ENCODE results near the gene KCNIP1.

KCNIP1 gene

DNA sequence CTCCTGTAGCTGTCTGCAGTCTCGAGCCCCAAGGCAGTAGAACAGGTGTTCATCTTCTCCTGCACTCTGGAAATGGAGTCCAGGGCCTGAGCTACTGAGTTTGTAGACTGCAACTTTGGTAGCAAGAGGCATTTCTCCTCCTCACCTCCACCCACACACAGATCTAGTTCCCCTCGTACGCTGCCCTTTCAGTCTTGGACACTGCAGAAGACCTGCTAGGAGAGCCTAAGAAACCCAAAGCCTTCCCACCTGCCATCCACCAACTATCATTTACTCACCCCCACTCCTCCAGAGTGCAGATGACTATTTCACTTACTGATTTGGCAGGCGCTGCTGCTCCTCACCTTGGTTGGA is 59.0 kb downstream of the KCNIP1 start:
- Histone ChIP-seq H3K27ac (ENCODE audit: extremely low read depth, low read depth, low read length) (no peak overlapping the region), H3K36me3 (ENCODE audit: control insufficient read depth in 2 of 2, insufficient read depth in 1 of 2, low read length in 2 of 2) (no peaks in the 10 kb centered on the region), H3K4me1 (ENCODE audit: control insufficient read depth, insufficient read depth, low read length) (no peaks in the 10 kb centered on the region), H3K4me3 (ENCODE audit: low read depth, low read length) (no peak overlapping the region), H3K9me3 (ENCODE audit: control insufficient read depth, insufficient read depth, low read depth, low read length) (no peaks in the 10 kb centered on the region)
- ChIA-PET POLR2A (no interaction called here), CTCF (interaction anchor here (1.1 kb wide), 1 partner anchor 10 kb away, joined by 3 read pairs; no protein-coding TSS in a partner anchor)
- 0 out of 2 replicates have a peak, but pooled peaks have one; percentile 41 for TF ChIP-seq ZFHX2 (tag by site-specific recombination; conservative IDR thresholded peaks at IDR 0.05)
- TF ChIP-seq, protein P1, sequence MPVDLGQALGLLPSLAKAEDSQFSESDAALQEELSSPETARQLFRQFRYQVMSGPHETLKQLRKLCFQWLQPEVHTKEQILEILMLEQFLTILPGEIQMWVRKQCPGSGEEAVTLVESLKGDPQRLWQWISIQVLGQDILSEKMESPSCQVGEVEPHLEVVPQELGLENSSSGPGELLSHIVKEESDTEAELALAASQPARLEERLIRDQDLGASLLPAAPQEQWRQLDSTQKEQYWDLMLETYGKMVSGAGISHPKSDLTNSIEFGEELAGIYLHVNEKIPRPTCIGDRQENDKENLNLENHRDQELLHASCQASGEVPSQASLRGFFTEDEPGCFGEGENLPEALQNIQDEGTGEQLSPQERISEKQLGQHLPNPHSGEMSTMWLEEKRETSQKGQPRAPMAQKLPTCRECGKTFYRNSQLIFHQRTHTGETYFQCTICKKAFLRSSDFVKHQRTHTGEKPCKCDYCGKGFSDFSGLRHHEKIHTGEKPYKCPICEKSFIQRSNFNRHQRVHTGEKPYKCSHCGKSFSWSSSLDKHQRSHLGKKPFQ (tag by site-specific recombination; IDR thresholded peaks at IDR 0.05), result no peak
- no peak for TF ChIP-seq ZNF2 (tag by site-specific recombination; IDR thresholded peaks at IDR 0.05)
- TF ChIP-seq, protein P2, sequence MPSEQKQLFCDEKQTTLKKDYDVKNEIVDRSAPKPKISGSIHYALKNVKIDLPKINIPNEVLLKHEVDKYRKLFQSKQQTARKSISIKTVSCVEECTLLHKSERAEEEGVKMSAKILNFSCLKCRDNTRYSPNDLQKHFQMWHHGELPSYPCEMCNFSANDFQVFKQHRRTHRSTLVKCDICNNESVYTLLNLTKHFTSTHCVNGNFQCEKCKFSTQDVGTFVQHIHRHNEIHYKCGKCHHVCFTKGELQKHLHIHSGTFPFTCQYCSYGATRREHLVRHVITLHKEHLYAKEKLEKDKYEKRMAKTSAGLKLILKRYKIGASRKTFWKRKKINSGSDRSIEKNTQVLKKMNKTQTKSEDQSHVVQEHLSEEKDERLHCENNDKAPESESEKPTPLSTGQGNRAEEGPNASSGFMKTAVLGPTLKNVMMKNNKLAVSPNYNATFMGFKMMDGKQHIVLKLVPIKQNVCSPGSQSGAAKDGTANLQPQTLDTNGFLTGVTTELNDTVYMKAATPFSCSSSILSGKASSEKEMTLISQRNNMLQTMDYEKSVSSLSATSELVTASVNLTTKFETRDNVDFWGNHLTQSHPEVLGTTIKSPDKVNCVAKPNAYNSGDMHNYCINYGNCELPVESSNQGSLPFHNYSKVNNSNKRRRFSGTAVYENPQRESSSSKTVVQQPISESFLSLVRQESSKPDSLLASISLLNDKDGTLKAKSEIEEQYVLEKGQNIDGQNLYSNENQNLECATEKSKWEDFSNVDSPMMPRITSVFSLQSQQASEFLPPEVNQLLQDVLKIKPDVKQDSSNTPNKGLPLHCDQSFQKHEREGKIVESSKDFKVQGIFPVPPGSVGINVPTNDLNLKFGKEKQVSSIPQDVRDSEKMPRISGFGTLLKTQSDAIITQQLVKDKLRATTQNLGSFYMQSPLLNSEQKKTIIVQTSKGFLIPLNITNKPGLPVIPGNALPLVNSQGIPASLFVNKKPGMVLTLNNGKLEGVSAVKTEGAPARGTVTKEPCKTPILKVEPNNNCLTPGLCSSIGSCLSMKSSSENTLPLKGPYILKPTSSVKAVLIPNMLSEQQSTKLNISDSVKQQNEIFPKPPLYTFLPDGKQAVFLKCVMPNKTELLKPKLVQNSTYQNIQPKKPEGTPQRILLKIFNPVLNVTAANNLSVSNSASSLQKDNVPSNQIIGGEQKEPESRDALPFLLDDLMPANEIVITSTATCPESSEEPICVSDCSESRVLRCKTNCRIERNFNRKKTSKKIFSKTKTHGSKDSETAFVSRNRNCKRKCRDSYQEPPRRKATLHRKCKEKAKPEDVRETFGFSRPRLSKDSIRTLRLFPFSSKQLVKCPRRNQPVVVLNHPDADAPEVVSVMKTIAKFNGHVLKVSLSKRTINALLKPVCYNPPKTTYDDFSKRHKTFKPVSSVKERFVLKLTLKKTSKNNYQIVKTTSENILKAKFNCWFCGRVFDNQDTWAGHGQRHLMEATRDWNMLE (tag by site-specific recombination; conservative IDR thresholded peaks at IDR 0.05; ENCODE audit: low read depth), result no peak
- TF ChIP-seq ZNF146 (tag by site-specific recombination; IDR thresholded peaks at IDR 0.05), result no peak
- TF ChIP-seq, protein P3, sequence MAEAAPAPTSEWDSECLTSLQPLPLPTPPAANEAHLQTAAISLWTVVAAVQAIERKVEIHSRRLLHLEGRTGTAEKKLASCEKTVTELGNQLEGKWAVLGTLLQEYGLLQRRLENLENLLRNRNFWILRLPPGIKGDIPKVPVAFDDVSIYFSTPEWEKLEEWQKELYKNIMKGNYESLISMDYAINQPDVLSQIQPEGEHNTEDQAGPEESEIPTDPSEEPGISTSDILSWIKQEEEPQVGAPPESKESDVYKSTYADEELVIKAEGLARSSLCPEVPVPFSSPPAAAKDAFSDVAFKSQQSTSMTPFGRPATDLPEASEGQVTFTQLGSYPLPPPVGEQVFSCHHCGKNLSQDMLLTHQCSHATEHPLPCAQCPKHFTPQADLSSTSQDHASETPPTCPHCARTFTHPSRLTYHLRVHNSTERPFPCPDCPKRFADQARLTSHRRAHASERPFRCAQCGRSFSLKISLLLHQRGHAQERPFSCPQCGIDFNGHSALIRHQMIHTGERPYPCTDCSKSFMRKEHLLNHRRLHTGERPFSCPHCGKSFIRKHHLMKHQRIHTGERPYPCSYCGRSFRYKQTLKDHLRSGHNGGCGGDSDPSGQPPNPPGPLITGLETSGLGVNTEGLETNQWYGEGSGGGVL (tag by site-specific recombination; IDR thresholded peaks at IDR 0.05), result no peak
- no peak for TF ChIP-seq HOXC10 (CRISPR knock-in tag; IDR thresholded peaks at IDR 0.05)
- TF ChIP-seq EGR2 (tag by site-specific recombination; IDR thresholded peaks at IDR 0.05; ENCODE audit: low read depth), result 0 out of 2 replicates have a peak, but pooled peaks have one; percentile 38

DNA sequence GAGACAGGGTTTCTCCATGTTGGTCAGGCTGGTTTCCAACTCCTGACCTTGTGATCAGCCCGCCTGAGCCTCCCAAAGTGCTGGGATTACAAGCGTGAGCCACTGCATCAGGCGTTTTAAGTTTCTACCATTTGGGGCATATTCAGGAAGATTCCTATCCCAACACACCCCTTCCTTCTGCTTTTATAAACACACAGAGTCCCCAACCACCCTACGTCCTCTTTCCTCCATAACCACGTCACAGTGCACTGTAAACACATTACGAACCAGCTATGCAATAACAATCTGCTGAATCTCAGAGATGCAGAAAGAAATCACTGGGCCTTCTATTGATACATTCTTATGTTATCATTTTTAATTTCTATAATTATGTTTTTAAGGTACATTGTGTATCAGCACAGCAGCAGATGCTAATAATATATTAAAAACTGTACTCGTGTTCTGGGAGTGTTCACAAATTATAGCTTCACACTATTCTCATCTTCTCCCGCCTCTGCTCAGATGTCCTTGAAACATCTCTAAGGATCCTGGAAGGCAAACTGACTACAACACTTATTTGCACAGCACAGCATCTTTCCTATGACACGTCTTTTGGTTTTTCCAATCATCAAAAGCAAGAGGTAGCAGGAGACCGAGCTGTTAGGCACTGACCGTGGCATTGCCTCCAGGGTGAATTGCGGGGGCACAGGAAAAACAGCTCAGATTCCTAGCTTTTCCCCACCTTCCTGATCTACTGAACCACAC is 60.2 kb downstream of the KCNIP1 start:
- no peaks in the 10 kb centered on the region for H3K36me3 ChIP-seq (ENCODE audit: control insufficient read depth in 2 of 2, insufficient read depth in 1 of 2, low read length in 2 of 2)
- no peak overlapping the region for H3K4me3 ChIP-seq (ENCODE audit: low read depth, low read length)
- TF ChIP-seq KLF16 (tag by site-specific recombination; IDR thresholded peaks at IDR 0.05), result no peak
- no peak for TF ChIP-seq ZNF600 (tag by site-specific recombination; IDR thresholded peaks at IDR 0.05)
- TF ChIP-seq, protein P4, sequence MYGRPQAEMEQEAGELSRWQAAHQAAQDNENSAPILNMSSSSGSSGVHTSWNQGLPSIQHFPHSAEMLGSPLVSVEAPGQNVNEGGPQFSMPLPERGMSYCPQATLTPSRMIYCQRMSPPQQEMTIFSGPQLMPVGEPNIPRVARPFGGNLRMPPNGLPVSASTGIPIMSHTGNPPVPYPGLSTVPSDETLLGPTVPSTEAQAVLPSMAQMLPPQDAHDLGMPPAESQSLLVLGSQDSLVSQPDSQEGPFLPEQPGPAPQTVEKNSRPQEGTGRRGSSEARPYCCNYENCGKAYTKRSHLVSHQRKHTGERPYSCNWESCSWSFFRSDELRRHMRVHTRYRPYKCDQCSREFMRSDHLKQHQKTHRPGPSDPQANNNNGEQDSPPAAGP (tag by site-specific recombination; IDR thresholded peaks at IDR 0.05), result no peak
- TF ChIP-seq, protein P5, sequence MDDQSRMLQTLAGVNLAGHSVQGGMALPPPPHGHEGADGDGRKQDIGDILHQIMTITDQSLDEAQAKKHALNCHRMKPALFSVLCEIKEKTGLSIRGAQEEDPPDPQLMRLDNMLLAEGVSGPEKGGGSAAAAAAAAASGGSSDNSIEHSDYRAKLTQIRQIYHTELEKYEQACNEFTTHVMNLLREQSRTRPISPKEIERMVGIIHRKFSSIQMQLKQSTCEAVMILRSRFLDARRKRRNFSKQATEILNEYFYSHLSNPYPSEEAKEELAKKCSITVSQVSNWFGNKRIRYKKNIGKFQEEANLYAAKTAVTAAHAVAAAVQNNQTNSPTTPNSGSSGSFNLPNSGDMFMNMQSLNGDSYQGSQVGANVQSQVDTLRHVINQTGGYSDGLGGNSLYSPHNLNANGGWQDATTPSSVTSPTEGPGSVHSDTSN (CRISPR knock-in tag; IDR thresholded peaks at IDR 0.05), result no peak
- H3K27ac ChIP-seq (ENCODE audit: extremely low read depth, low read depth, low read length), result no peak overlapping the region
- POLR2A ChIA-PET, result no interaction called here
- H3K4me1 ChIP-seq (ENCODE audit: control insufficient read depth, insufficient read depth, low read length), result no peaks in the 10 kb centered on the region
- H3K9me3 ChIP-seq (ENCODE audit: control insufficient read depth, insufficient read depth, low read depth, low read length), result no peaks in the 10 kb centered on the region
- CTCF ChIA-PET, result interaction anchor here (0.6 to 1.5 kb wide), 3 partner anchors 39 to 92 kb away, joined by 3 read pairs; no protein-coding TSS in a partner anchor

All from HEK293 (cell line).